NCI-H1092 (cell line): ENCODE measurements around the gene TNFSF11.
"Not testable (repeated sequence)": the region's sequence is repeated elsewhere in the genome, so short reads cannot be mapped to it uniquely, and the experiment has no call there.

ENCODE experiments used
- DNase-seq: peaks from one replicate; lab custom pipeline; 2025; lab: John Stamatoyannopoulos, UW

The TNFSF11 gene, protein sequence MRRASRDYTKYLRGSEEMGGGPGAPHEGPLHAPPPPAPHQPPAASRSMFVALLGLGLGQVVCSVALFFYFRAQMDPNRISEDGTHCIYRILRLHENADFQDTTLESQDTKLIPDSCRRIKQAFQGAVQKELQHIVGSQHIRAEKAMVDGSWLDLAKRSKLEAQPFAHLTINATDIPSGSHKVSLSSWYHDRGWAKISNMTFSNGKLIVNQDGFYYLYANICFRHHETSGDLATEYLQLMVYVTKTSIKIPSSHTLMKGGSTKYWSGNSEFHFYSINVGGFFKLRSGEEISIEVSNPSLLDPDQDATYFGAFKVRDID

DNA sequence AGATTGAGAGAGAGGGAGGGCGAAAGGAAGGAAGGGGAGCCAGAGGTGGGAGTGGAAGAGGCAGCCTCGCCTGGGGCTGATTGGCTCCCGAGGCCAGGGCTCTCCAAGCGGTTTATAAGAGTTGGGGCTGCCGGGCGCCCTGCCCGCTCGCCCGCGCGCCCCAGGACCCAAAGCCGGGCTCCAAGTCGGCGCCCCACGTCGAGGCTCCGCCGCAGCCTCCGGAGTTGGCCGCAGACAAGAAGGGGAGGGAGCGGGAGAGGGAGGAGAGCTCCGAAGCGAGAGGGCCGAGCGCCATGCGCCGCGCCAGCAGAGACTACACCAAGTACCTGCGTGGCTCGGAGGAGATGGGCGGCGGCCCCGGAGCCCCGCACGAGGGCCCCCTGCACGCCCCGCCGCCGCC is at the start of gene TNFSF11:
TNFSF11 (plus strand) TSS at position 142 of the 400 bp plus-strand sequence; CDS start at position 294, 152 bp downstream.
- no peak for DNase-seq

DNA sequence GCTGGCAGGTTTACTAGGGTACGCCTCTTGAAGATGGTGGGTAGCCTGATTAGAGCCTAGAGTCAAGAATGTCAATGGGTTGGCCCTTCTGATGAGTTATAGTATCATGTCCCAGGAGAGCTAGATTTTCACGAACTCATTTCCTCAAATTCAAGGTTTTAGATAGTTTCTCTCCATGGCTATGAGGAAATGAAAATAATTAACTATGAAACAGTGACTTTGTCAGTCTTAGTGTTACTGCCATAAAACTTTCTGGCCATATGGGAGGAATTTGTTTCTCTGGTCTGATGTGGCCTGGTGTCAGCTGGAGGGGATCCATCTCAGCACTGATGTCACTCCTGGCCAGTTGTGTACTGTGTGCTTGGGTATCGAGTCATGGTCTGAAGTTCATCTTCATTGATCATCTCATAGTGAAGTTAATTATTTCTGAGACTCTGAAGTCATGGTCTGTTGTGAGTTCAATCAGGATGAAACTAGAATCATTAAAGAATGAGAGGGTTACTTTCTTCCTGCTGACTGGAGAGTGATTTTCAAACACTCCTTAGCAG is 49.4 kb upstream of the TNFSF11 start:
- no peak for DNase-seq

DNA sequence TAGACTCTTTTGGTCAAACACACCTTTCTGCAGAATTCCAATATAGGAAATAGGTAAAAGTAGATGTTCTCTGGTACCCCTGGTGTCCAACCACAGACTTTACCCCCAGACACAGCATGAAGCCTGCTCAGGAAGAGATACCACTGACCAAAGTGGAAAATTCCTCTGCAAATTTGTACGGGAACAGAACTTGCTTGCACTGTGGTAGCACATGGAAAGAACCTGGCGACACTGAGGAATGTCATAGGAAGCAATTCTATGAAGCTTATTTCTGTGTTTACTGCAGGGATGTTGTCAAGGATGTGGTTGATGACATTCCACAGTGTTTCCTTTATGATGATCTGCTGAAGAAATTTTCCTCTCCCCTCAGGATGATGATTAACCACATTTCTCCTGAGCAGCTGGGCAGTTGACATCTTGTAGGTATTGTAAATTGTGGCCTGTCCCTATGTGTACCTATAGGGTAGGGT is 48.9 kb upstream of the TNFSF11 start:
- no peak for DNase-seq

DNA sequence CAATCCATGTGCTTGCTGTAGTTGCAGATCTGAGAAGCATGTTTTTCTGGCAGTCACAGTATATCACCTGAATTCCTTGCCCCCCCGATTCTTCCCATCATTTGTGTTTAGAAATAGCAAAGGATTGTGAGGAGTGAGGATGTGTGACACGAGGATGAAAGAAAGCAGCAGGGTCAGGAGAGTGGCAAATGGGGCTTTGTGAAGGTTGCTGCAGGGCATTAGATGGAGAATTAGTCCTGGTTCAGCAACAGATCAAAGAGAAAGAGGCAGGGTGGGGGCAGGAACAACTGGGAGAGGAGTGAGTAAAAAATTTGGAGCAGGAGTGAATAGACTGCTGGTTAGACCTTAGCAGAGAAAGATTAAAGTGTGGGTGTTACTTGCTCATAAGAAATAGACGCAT is 47.7 kb upstream of the TNFSF11 start:
- DNase-seq: no peak

DNA sequence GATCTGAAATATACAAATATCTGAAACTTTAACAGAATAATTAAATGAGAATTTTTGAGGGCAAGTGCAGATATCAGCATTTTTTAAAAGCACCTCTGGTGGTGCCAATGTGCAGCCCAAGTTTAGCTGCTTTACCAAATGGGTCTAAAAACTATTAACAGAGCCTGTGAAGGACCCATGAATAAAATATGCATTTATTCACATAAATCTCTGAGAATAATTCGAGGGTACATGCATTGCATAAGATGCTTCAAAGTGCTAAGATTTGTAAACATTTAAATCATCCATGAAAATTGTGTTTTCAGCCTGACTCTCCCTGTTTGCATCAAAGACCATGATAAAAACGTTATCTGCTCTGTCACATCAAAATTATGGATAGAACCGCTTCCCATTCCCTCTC is 47.1 kb upstream of the TNFSF11 start:
- DNase-seq: no peak

DNA sequence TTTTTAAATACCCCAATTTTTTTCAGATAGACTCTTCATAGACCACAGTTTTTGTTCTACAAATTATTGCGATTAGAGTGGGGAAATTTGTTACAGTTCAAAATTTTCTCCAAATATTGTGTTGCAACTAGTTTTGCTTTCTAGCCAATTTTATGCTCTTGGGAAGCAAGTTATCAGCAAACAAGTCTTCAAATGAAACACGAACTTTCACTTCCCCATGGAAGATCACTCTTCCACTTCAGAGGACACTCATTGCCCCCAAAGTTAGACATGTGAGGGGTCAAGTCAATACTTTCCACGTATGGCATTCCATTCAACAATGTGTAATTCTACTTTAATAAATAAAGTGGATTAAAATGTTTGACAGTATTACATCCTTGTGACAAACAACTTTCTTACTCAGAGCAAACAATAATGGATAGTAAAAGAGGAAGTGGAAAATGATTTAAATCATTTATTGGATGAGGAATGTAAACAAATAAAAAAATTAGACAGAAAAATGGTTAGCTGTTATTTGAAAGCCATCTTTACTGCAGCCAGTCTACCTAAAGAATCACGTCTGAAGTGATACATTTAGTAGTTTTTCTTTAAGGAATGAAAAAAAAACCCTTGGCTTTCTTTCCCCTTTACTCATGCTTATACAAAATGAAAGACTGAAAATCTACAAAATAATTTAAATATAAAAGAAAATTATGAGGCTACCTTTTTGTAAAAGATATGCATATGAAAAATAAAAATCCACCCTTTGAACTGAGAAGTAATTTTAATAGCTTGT is 41.2 kb upstream of the TNFSF11 start:
- no peak for DNase-seq

DNA sequence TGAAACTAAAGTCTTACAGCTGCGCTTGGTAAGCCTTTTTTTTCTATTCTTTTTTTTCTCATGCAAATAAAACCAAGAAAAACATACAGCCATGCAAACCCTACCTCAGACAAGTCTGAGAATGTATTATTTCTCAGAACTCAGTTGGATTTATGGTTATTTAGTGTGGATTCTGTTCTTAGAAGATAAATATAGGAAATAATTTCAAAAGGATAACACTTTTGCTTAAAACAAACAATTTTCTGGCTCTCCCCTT is 40.7 kb upstream of the TNFSF11 start:
- no peak for DNase-seq

DNA sequence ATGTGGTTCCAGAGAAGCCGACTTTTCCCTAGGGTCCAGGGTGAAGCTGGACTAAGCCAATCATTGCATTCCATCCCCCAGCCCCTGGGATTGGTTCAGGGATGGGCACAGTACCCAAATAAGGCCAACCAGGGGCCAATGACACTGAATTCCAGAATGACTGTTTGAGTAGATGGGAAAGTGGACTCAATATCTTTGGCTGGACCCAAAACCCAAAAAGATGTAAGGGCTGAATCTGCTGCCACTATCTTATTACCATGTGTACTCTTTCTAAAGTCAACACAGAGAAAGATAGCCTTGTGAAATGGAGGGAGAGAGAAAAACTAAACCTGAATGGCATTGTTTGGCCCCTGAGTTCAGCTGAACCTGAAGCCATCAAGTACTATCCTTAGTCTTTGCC is 39.2 kb upstream of the TNFSF11 start:
- DNase-seq: no peak

DNA sequence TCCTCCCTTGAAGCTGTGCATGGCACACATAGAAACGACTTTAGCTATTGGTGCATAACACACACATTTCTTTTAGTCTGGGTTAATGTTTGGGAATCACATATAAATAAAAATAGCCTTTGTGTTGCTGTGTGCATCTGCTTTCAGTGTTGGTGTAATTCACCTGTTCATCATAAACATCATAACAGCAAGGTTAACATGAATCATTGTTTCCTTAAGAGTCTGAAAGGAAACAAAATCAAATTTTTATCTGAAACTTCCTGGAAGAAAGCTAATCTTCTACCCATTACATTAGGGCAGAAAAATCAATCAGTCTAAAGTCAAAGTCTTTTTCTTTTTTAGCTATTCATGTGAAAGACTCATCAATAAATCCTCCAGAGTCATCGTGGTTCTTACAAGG is 35.0 kb upstream of the TNFSF11 start:
- DNase-seq: no peak

DNA sequence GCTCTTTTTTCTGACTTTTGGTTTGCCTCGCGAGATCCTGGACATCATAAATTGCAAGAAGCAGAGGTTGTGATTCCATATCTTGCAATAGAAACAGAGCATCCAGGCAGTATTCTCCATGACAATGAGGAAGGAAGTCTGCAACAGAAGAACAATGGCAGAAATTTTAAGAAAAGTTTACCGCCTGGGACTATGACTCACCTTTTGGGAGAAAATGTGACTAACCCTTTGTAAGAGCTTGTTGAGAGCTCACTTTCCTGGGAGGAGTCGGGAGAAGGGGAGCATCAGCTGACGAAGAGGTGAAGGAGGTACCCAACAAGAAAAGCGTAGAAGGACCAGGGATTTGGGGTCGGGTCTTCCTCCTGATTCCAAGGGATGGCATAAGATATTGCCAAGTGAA is 34.3 kb upstream of the TNFSF11 start:
- DNase-seq: no peak

DNA sequence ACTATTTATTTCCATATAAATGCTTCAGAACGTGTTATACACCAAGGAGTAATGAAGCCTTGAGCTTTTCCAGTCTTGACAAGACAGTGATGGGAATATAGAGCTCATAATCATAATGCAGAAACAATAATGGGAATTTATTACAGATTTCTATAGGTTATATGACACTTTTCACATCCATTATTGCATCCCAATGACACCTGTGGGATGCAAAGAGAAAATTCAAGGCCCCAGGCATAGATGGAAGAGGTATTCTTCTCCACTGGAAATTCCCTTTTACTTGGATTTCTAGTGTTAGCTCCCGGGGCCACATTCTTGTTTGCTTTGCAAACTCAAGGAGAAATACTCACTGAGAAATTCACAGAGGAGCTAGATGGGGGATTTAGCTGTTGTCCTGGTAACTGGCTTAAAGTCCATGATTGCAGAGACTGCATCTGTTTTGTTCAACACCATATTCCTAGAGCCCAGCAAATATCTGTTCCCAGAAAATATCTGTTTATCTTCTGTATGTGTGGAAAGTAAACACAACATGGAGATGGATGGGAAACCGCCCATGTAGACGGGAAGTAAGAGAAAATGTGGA is 30.6 kb upstream of the TNFSF11 start:
- DNase-seq: no peak

DNA sequence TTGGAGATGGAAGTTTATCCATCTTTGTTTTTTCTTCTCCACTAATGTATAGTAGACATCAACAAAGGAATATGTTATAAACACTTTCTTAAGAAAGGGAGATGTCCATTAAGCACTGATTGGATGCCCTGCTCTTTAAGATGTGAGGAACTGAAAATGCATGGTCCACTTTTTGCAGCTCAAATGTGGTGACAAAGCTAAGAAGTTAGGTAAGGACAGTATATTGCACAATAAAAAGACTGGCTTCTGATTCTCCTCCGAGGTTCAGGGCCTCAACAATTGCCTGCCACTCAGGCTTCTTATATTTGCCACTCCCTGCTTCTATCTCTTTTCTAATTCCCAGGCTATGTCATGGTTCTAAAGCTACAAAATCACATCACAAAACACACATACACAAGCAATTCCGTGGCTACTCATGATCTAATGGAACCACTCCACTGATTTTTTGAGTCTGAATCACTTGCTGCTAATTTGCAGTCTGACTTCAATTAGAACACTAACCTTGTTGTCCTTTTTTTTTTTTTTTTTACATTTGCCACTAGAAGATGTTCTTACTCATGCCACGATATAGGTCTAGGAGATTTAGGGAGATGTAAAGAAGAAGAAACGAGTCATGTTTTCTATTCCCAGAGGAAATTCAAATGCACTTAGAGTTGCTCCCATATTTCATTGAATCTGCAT is 29.6 kb upstream of the TNFSF11 start:
- no peak for DNase-seq

DNA sequence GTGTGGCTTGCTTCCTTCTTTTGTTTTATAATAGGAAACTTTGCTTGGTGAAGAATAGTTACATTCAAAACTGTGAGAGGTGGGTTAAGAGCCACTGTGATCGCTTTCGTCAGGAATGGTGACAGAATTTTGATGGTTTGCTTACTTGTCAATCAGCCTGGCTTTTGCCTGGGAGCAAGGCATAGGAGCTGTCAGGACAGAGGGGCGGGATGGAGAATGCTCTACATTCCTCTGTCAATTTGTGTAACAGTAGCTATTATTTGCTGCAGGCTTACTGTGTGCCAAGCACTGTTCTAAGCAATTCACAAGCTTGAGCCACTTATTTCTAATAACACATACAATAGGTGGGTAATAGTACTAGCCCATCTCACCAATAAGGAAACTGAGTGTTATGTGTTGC is 28.1 kb upstream of the TNFSF11 start:
- no peak for DNase-seq

DNA sequence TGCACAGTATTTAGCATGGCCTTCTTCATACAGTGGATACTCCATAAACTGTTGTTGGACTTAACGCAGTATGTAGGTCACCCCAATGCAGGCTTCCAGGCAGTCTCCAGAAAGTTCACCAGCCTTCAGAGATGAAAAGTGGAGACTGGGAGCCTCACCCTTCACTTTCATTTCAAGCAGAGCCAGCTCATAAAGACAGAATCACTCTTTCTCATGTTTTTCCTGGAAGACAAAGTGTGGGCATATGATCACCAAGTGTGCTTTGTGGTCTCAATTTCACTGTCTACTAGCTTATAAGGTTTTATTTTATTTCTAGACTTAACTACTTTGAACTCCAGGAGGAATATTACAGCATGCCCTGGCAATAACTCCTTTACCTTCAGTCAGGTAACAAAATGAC is 26.3 kb upstream of the TNFSF11 start:
- DNase-seq: no peak

DNA sequence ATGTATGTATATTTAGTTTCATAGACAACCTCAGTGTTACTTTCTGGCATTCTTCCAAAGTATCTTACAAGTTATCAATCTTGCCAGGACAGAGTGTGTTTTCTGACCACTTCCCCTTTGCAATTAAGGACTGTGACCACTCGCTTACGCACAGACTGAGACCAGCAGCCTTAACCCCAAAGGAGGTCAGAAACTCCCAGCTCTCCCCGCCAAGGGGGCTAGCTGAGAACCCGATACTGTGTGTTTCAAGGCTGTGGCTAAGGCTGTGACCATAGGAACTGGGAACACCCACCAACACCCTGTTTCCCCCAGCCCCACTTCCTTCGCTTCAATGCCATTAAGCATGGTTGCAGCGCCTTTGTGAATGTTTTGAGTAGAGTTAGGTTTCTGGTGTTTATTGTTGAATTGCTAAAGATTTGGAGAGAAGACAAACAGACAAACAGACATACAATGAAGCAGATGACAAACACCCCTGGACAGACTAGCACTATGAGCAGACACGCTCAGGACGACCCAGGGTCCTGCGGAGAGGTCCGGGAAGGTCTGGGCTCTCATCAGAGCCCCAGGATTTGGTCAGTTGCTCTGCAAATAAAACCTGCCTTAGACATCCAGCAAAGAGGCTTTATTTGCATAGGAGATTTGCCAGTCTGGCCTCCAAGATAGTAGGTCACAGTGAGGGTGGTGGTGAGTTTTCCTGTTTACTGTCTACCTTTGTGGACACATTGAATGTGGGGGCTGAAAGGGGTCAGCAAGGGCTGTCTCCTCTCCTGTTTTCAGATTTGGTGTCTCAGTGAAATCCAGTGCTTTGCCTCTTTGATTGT is 25.0 kb upstream of the TNFSF11 start:
- DNase-seq: no peak

DNA sequence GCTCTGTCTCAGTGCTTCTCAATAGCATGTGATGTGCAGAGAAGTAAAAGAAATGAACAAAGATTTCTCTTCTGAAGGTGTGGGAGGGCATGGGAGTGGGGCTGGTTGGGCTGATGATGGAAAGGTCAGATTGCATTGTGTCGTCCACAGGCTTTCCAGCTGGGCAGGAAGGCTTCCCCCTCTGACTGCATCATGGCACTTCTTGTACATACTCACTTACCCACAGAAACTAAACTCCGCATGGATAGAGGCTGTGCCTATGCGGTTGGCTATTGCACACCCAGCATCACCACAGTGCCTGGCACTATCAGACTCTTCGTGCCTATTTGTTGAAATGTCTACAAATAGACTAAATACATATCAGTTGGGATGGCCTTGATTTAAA is 24.4 kb upstream of the TNFSF11 start:
- DNase-seq: no peak

DNA sequence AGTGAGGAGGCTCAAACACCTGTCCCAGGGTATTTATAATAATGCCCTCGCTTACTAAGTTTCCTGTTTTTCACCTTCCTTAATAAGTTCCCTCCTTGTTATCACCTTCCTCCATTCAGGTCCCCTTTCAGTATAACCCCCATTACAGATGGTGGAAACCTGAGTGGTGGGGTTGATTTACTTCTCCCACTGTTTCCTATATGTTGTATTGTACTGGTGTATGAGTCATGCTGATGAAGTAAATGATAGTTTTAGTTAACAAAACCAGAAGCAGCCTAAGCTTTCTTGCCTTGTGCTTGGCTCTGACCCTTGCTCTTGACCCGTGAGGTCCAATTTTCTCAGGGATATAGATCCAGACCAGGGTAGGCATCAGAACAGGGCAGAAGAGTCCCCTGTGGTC is 22.3 kb upstream of the TNFSF11 start:
- no peak for DNase-seq

DNA sequence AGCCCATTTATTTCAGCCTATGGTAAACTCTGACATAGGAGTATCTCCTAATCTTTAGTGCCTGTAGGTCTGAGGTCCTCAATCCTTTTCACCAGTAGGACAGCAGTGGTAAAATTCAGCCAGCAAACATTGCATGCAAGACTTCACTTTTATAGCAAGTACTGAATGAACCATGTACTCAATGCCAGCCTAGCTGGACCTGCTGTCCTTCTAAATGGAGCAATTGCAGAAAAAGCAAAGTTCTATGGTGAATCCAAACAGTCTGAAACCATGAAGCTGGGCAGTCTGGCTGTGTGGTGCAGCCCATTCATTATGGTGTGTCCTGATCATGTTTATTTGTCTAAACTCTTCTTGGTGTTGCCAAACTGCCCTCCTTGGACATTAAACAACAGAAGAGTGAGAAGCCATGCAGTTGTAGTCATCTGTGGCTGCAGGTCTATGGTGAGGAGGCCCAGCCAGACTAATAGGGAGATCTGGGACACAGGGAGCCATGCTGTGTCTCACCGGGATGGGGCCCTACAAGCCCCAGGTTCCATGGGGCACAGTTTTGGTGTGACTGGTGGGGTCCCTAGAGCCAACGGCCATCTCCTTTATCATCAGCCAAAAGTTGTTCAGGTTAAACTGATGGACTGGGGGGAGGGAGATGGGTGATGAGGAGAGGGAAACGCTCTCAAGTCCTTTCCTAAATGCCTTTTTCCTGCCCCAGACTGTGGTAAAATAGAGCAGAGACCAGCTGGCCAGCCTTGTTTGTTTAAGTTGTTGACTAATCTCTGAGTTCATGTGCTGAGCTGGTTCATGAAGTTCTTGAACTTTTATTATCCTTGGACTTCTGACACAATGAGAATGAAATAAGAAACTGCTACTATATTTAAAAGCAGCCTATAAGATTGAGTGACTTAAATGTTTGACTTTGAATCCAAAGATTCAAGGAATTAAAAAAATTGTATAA is 20.6 kb upstream of the TNFSF11 start:
- DNase-seq: no peak

DNA sequence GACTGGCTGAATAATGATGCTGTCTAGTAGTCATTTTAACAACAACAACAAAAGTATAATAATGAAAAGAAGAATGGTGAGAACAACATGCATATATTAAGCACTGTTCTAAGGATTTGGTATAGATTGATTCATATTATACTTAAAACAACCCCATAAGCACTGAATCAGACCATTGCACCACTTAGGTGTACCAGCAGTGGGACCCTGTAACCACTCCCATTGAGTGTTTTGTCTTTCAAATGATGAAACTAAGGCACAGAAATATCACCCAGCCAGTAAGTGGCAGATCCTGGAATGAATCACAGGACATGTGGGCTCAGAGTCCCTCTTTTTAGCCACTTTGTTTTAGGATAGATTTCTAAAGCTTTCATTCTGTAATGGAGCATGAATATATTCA is 14.9 kb upstream of the TNFSF11 start:
- no peak for DNase-seq

DNA sequence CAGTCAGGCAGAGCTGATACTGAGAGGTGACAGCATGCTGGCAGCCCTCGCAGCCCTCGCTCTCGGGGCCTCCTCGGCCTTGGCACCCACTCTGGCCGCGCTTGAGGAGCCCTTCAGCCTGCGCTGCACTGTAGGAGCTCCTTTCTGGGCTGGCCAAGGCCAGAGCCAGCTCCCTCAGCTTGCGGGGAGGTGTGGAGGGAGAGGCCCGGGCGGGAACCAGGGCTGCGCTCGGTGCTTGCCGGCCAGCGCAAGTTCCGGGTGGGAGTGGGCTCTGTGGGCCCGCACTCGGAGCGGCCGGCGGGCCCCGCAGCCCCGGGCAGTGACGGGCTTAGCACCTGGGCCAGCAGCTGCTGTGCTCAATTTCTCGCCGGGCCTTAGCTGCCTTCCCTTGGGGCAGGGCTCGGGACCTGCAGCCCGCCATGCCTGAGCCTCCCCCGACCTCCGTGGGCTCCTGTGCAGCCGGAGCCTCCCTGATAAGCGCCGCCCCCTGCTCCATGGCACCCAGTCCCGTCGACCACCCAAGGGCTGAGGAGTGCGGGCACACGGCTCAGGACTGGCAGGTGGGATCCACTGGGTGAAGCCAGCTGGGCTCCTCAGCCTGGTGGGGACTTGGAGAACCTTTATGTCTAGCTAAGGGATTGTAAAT is 14.3 kb upstream of the TNFSF11 start:
- not testable (repeated sequence) for DNase-seq
